Osteoblast (primary cell): ENCODE data around the gene CCDC8. TPM values are rescaled to one million over a fixed set of nuclear protein-coding genes. Genes with fewer than 3 reads are reported as not detected.

Source experiments
- DNase-seq: peaks from one replicate; pipeline ENCODE4 v3.0.0; 2011; ENCODE audit warnings: low spot score, mixed read lengths; ENCODE audit not compliant: insufficient read length; ENCODE audit errors: missing footprints
- H2AFZ ChIP-seq: 2 replicates; pipeline ENCODE4 v1.6.0; 2011; ENCODE audit warnings: mild to moderate bottlenecking, low read length
- H3K27ac ChIP-seq: 2 replicates; pipeline ENCODE4 v1.5.1; 2011; ENCODE audit warnings: mild to moderate bottlenecking, low read depth, low read length, moderate library complexity
- H3K27me3 ChIP-seq: 2 replicates; pipeline ENCODE4 v1.6.0; 2012; ENCODE audit warnings: mild to moderate bottlenecking, control low read depth, inconsistent platforms, low read length, moderate library complexity; ENCODE audit not compliant: insufficient read depth
- H3K36me3 ChIP-seq: 2 replicates; pipeline ENCODE4 v1.5.1; 2011; ENCODE audit warnings: mild to moderate bottlenecking, low read length, control low read depth, moderate library complexity; ENCODE audit not compliant: insufficient read depth
- H3K4me1 ChIP-seq: 2 replicates; pipeline ENCODE4 v1.5.1; 2011; ENCODE audit warnings: mild to moderate bottlenecking, low read length, control low read depth, moderate library complexity; ENCODE audit not compliant: insufficient read depth
- H3K4me2 ChIP-seq: 2 replicates; pipeline ENCODE4 v1.6.0; 2011; ENCODE audit warnings: mild to moderate bottlenecking, low read length; ENCODE audit not compliant: insufficient read depth
- H3K4me3 ChIP-seq: fragments of 200-600 bp; sonication (generic); 3 replicates; pipeline ENCODE4 v1.5.1; 2012; ENCODE audit warnings: mild to moderate bottlenecking, low read length, inconsistent platforms; ENCODE audit not compliant: insufficient read depth
- H3K79me2 ChIP-seq: 2 replicates; pipeline ENCODE4 v1.6.0; 2012; ENCODE audit warnings: mild to moderate bottlenecking, low read length, control low read depth, inconsistent platforms; ENCODE audit not compliant: insufficient read depth
- H3K9me3 ChIP-seq: 2 replicates; pipeline ENCODE4 v1.5.1; 2011; ENCODE audit warnings: low read depth, low read length, control low read depth
- H4K20me1 ChIP-seq: 2 replicates; pipeline ENCODE4 v1.6.0; 2012; ENCODE audit warnings: mild to moderate bottlenecking, low read length, control low read depth; ENCODE audit not compliant: insufficient read depth
- total RNA-seq: library from RNA; depleted of rRNA; stranded (reverse); fragments of >200 nt; gene quantifications from 2 replicates; pipeline ENCODE4 v1.2.3, GENCODE V29; 2012
- TF ChIP-seq, protein P1 (sequence below): IDR thresholded peaks from 2 replicates; pipeline ENCODE4 v1.5.1; 2011; ENCODE audit warnings: mild to moderate bottlenecking, low read depth, low read length, moderate library complexity; ENCODE audit errors: extremely low read depth

Gene CCDC8
- total RNA-seq, 1 donor, result 17.4 TPM

DNA sequence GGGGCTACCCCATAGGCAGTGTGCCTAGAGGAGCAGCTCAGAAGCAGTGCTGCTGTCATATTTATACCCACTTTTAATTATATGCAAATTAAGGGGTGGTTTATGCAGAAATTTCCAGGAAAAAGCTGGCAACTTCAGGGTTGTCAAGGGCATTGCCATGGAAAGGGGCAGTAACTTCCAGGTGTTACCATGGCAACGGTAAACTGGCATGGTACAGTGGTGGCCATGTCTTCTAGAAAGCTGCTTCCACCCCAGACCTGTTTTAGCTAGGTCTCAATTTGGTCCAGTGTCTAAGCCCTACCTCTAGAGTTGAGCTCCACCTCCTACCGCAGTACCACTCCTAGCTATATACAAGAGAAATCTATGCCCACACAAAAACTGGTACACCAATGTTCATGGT, 46.7 kb upstream of the CCDC8 start:
- Histone ChIP-seq H3K4me3 (no peak overlapping the region), H2AFZ (no peak overlapping the region), H4K20me1 (no peaks in the 10 kb centered on the region), H3K79me2 (no peaks in the 10 kb centered on the region), H3K27ac (no peak overlapping the region), H3K27me3 (no peaks in the 10 kb centered on the region), H3K9me3 (no peaks in the 10 kb centered on the region), H3K4me2 (no peak overlapping the region), H3K4me1 (no peaks in the 10 kb centered on the region), H3K36me3 (no peaks in the 10 kb centered on the region)
- DNase-seq, result no peak
- TF ChIP-seq, protein P1, sequence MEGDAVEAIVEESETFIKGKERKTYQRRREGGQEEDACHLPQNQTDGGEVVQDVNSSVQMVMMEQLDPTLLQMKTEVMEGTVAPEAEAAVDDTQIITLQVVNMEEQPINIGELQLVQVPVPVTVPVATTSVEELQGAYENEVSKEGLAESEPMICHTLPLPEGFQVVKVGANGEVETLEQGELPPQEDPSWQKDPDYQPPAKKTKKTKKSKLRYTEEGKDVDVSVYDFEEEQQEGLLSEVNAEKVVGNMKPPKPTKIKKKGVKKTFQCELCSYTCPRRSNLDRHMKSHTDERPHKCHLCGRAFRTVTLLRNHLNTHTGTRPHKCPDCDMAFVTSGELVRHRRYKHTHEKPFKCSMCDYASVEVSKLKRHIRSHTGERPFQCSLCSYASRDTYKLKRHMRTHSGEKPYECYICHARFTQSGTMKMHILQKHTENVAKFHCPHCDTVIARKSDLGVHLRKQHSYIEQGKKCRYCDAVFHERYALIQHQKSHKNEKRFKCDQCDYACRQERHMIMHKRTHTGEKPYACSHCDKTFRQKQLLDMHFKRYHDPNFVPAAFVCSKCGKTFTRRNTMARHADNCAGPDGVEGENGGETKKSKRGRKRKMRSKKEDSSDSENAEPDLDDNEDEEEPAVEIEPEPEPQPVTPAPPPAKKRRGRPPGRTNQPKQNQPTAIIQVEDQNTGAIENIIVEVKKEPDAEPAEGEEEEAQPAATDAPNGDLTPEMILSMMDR, result no peak

GRCh38 chr19:46456930-46457329, 43.6 kb upstream of the CCDC8 start:
- Histone ChIP-seq H4K20me1 (no peaks in the 10 kb centered on the region), H2AFZ (no peak overlapping the region), H3K27me3 (peaks cover 4% of the 10 kb centered on the region), H3K79me2 (no peaks in the 10 kb centered on the region), H3K27ac (no peak overlapping the region), H3K4me2 (no peak overlapping the region), H3K9me3 (no peaks in the 10 kb centered on the region), H3K36me3 (no peaks in the 10 kb centered on the region), H3K4me1 (no peaks in the 10 kb centered on the region), H3K4me3 (no peak overlapping the region)
- no peak for DNase-seq
- TF ChIP-seq, protein P1, result no peak

GRCh38 chr19:46454244-46454643, 40.9 kb upstream of the CCDC8 start:
- TF ChIP-seq, protein P1, result no peak
- Histone ChIP-seq H3K4me2 (no peak overlapping the region), H3K4me1 (no peaks in the 10 kb centered on the region), H3K27ac (no peak overlapping the region), H3K36me3 (no peaks in the 10 kb centered on the region), H2AFZ (no peak overlapping the region), H4K20me1 (no peaks in the 10 kb centered on the region), H3K79me2 (no peaks in the 10 kb centered on the region), H3K9me3 (no peaks in the 10 kb centered on the region), H3K4me3 (no peak overlapping the region), H3K27me3 (peaks cover 4% of the 10 kb centered on the region)
- no peak for DNase-seq

DNA sequence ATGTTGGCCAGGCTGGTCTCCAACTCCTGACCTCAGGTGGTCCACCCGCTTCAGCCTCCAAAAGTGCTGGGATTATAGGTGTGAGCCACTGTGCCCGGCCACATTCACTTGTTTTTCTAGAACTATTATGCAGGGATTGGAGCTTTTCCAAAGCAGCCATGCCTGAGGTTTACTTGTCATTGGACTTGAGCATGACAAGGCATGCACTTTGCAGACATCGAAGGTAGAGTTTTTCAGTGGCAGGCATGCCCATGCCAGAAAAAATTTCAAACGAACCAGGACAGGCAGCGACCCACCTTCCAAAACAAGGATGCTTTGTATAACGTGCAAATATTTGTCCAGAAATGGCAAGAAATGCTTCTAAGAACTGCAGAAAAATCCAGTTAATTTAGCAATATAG, 40.3 kb upstream of the CCDC8 start:
- Histone ChIP-seq H3K36me3 (no peaks in the 10 kb centered on the region), H3K27me3 (peaks cover 4% of the 10 kb centered on the region), H3K9me3 (no peaks in the 10 kb centered on the region), H3K4me2 (no peak overlapping the region), H4K20me1 (no peaks in the 10 kb centered on the region), H3K4me1 (no peaks in the 10 kb centered on the region), H3K27ac (no peak overlapping the region), H2AFZ (no peak overlapping the region), H3K4me3 (no peak overlapping the region), H3K79me2 (no peaks in the 10 kb centered on the region)
- peak; percentile 49 for DNase-seq
- TF ChIP-seq, protein P1, result no peak
